Naive B cell (primary cell): ENCODE measurements around the gene RABL2B. TPM values are rescaled to one million over a fixed set of nuclear protein-coding genes. Genes with fewer than 3 reads are reported as not detected.
A peak's percentile ranks its signal among the peaks of the same experiment; 100 is the strongest.
"Not testable (repeated sequence)": the region's sequence is repeated elsewhere in the genome, so short reads cannot be mapped to it uniquely, and the experiment has no call there.

ENCODE experiments used
- ATAC-seq, 2 donors: fragments of 150-1000 bp; cut with Tn5 transposase; 2 replicates each; pipeline ENCODE4 v1.10.0; 2021; ENCODE audit warnings: low read depth in 2 of 2, mild to moderate bottlenecking in 2 of 2, moderate library complexity in 2 of 2
- DNase-seq: peaks from one replicate; pipeline ENCODE4 v3.0.0; 2022
- H3K27ac Mint-ChIP-seq, 6 donors: one replicate each; pipeline ENCODE4 v1.8.0; 2020 to 2022; ENCODE audit warnings: mild to moderate bottlenecking in 6 of 6, mixed read lengths in 6 of 6, moderate library complexity in 5 of 6, inconsistent platforms in 2 of 6
- H3K27me3 Mint-ChIP-seq, 3 donors: one replicate each; pipeline ENCODE4 v1.8.0; 2021 to 2022; ENCODE audit warnings: mixed read lengths in 3 of 3, mild to moderate bottlenecking in 1 of 3
- H3K36me3 Mint-ChIP-seq, 2 donors: one replicate each; pipeline ENCODE4 v1.8.0; 2020 to 2022; ENCODE audit warnings: mixed read lengths in 2 of 2, inconsistent platforms in 1 of 2, mild to moderate bottlenecking in 1 of 2
- H3K4me1 Mint-ChIP-seq, 3 donors: one replicate each; pipeline ENCODE4 v1.8.0; 2020 to 2022; ENCODE audit warnings: mixed read lengths in 3 of 3, inconsistent platforms in 1 of 3, mild to moderate bottlenecking in 1 of 3, moderate library complexity in 1 of 3
- H3K4me3 Mint-ChIP-seq, 8 donors: one replicate each; pipeline ENCODE4 v1.8.0; 2020 to 2022; ENCODE audit warnings: mild to moderate bottlenecking in 8 of 8, mixed read lengths in 8 of 8, moderate library complexity in 8 of 8, inconsistent platforms in 2 of 8
- H3K9me3 Mint-ChIP-seq, 7 donors: one replicate each; pipeline ENCODE4 v1.8.0; 2020 to 2022; ENCODE audit warnings: mixed read lengths in 7 of 7, mild to moderate bottlenecking in 5 of 7, inconsistent platforms in 2 of 7, moderate library complexity in 1 of 7
- polyA plus RNA-seq, 6 donors: library from polyadenylated mRNA; unstranded; fragments of 300-500 nt; fragmentation: Illumina TruSeq; gene quantifications; one replicate each; pipeline ENCODE4 v1.2.3, GENCODE V29; 2021; ENCODE audit warnings: low read depth in 6 of 6

The RABL2B gene
- polyA plus RNA-seq, 6 donors from 2014 or later = 22.2 to 30.9 (median 26.8) TPM

GRCh38 chr22:50755251-50755650 lies 28.2 kb downstream of the RABL2B start:
- not testable (repeated sequence) for H3K27me3 Mint-ChIP-seq, ATAC-seq, DNase-seq, H3K36me3 Mint-ChIP-seq, H3K9me3 Mint-ChIP-seq
- Mint-ChIP-seq H3K27ac (peak overlapping the region in 1 of 6 donors; percentile 7), H3K4me1 (peaks cover 6 to 12% (median 8%) of the 10 kb centered on the region in 3 donors), H3K4me3 (peak overlapping the region in 4 of 8 donors; percentile 16 to 91 (median 40))

- not testable (repeated sequence) for DNase-seq, H3K9me3 Mint-ChIP-seq, H3K4me1 Mint-ChIP-seq, H3K4me3 Mint-ChIP-seq, H3K36me3 Mint-ChIP-seq, H3K27me3 Mint-ChIP-seq, ATAC-seq
- H3K27ac Mint-ChIP-seq = peak overlapping the region in 1 of 6 donors; percentile 27
Observed at GRCh38 chr22:50749302-50750074, 33.9 kb downstream of the RABL2B start.

- DNase-seq, H3K9me3 Mint-ChIP-seq, H3K27me3 Mint-ChIP-seq, ATAC-seq, H3K27ac Mint-ChIP-seq, H3K4me3 Mint-ChIP-seq, H3K36me3 Mint-ChIP-seq, H3K4me1 Mint-ChIP-seq: not testable (repeated sequence)
Observed at GRCh38 chr22:50748630-50749029, 34.8 kb downstream of the RABL2B start.

- H3K27me3 Mint-ChIP-seq, H3K27ac Mint-ChIP-seq, DNase-seq, H3K4me1 Mint-ChIP-seq, H3K9me3 Mint-ChIP-seq, ATAC-seq, H3K4me3 Mint-ChIP-seq, H3K36me3 Mint-ChIP-seq: not testable (repeated sequence)
Observed at GRCh38 chr22:50747521-50747920, 35.9 kb downstream of the RABL2B start.

- ATAC-seq, H3K27me3 Mint-ChIP-seq, H3K9me3 Mint-ChIP-seq, H3K36me3 Mint-ChIP-seq, H3K4me3 Mint-ChIP-seq, H3K4me1 Mint-ChIP-seq, DNase-seq: not testable (repeated sequence)
- peak overlapping the region in 1 of 6 donors; percentile 56 for H3K27ac Mint-ChIP-seq
Observed at GRCh38 chr22:50744424-50744823, 39.0 kb downstream of the RABL2B start.

GRCh38 chr22:50740714-50741113 lies 42.7 kb downstream of the RABL2B start:
- ATAC-seq, DNase-seq, H3K4me1 Mint-ChIP-seq, H3K9me3 Mint-ChIP-seq, H3K27ac Mint-ChIP-seq, H3K36me3 Mint-ChIP-seq, H3K27me3 Mint-ChIP-seq, H3K4me3 Mint-ChIP-seq: not testable (repeated sequence)

GRCh38 chr22:50739894-50740293 lies 43.5 kb downstream of the RABL2B start:
- no peaks in the 10 kb centered on the region for H3K9me3 Mint-ChIP-seq
- no peak overlapping the region for H3K27ac Mint-ChIP-seq
- no peak overlapping the region for H3K4me3 Mint-ChIP-seq
- H3K4me1 Mint-ChIP-seq = no peaks in the 10 kb centered on the region
- peaks cover 8 to 15% (median 12%) of the 10 kb centered on the region in 3 donors for H3K27me3 Mint-ChIP-seq
- ATAC-seq = no peak
- no peak for DNase-seq
- no peaks in the 10 kb centered on the region for H3K36me3 Mint-ChIP-seq

GRCh38 chr22:50739279-50739691 lies 44.2 kb downstream of the RABL2B start:
- Mint-ChIP-seq H3K4me3 (no peak overlapping the region), H3K4me1 (no peaks in the 10 kb centered on the region), H3K27ac (no peak overlapping the region), H3K36me3 (no peaks in the 10 kb centered on the region), H3K27me3 (peaks cover 8 to 15% (median 13%) of the 10 kb centered on the region in 3 donors), H3K9me3 (no peaks in the 10 kb centered on the region)
- ATAC-seq = no peak
- DNase-seq = no peak

GRCh38 chr22:50738649-50739227 lies 44.7 kb downstream of the RABL2B start:
- ATAC-seq (no peak), DNase-seq (no peak)

GRCh38 chr22:50737728-50738648 lies 45.4 kb downstream of the RABL2B start, which contains the start of gene ACR:
Gene ACR (plus strand): TSS chr22:50738204. CDS start chr22:50738236, 32 bp downstream.
- peaks cover 0 to under 1% (median 0%) of the 10 kb centered on the region in 3 donors for H3K4me1 Mint-ChIP-seq
- no peaks in the 10 kb centered on the region for H3K36me3 Mint-ChIP-seq
- H3K27me3 Mint-ChIP-seq = peaks cover 8 to 15% (median 13%) of the 10 kb centered on the region in 3 donors
- peak within 1 kb of the TSS in 2 of 6 donors; percentile 19 to 76 for H3K27ac Mint-ChIP-seq
- peak within 1 kb of the TSS in 1 of 8 donors; percentile 25 for H3K4me3 Mint-ChIP-seq
- no peak for DNase-seq
- ATAC-seq = no peak
- no peaks in the 10 kb centered on the region for H3K9me3 Mint-ChIP-seq

More at GRCh38 chr22:50738649-50739227, 44.7 kb downstream of the RABL2B start:
- H3K27me3 Mint-ChIP-seq = peaks cover 8 to 15% (median 13%) of the 10 kb centered on the region in 3 donors
- peak overlapping the region in 2 of 6 donors; percentile 19 to 76 for H3K27ac Mint-ChIP-seq
- no peaks in the 10 kb centered on the region for H3K9me3 Mint-ChIP-seq
- H3K4me3 Mint-ChIP-seq = peak overlapping the region in 1 of 8 donors; percentile 25
- no peaks in the 10 kb centered on the region for H3K4me1 Mint-ChIP-seq
- H3K36me3 Mint-ChIP-seq = no peaks in the 10 kb centered on the region

GRCh38 chr22:50735739-50736030 lies 47.8 kb downstream of the RABL2B start:
- Mint-ChIP-seq H3K4me1 (peaks cover 0 to 4% (median 0%) of the 10 kb centered on the region in 3 donors), H3K27ac (no peak overlapping the region)
- no peak for ATAC-seq

GRCh38 chr22:50734986-50735738 lies 48.3 kb downstream of the RABL2B start:
- Mint-ChIP-seq H3K27me3 (peaks cover 8 to 15% (median 13%) of the 10 kb centered on the region in 3 donors), H3K9me3 (no peaks in the 10 kb centered on the region), H3K27ac (peak overlapping the region in 1 of 6 donors; percentile 33), H3K4me1 (peaks cover 0 to 4% (median 0%) of the 10 kb centered on the region in 3 donors), H3K36me3 (no peaks in the 10 kb centered on the region), H3K4me3 (no peak overlapping the region)
- ATAC-seq (no peak), DNase-seq (no peak)

More at GRCh38 chr22:50735739-50736030, 47.8 kb downstream of the RABL2B start:
- no peak for DNase-seq
- Mint-ChIP-seq H3K9me3 (no peaks in the 10 kb centered on the region), H3K27me3 (peaks cover 8 to 15% (median 13%) of the 10 kb centered on the region in 3 donors), H3K4me3 (no peak overlapping the region), H3K36me3 (no peaks in the 10 kb centered on the region)

GRCh38 chr22:50734343-50734771 lies 49.1 kb downstream of the RABL2B start:
- ATAC-seq (no peak), DNase-seq (no peak)
- Mint-ChIP-seq H3K4me3 (no peak overlapping the region), H3K27me3 (peaks cover 8 to 15% (median 13%) of the 10 kb centered on the region in 3 donors), H3K36me3 (no peaks in the 10 kb centered on the region), H3K27ac (no peak overlapping the region), H3K9me3 (no peaks in the 10 kb centered on the region), H3K4me1 (peaks cover 4 to 8% (median 5%) of the 10 kb centered on the region in 3 donors)
